Measurements from ENCODE around the gene TMEM258.

Gene TMEM258

GRCh38 chr11:61792310-61793082, at the start of gene TMEM258, which contains the start of gene FEN1:
TMEM258 (minus strand) TSS chr11:61792599; CDS start chr11:61792558, 41 bp downstream.
FEN1 (plus strand) TSS chr11:61792911; CDS start chr11:61795362, 2,451 bp downstream.
- DNase-seq = peak; percentile 93

- DNase-seq = no peak
These were observed 49.5 kb upstream of the TMEM258 start for GRCh38 chr11:61841636-61842527.

GRCh38 chr11:61840371-61840770, 48.0 kb upstream of the TMEM258 start:
- DNase-seq = no peak

DNA sequence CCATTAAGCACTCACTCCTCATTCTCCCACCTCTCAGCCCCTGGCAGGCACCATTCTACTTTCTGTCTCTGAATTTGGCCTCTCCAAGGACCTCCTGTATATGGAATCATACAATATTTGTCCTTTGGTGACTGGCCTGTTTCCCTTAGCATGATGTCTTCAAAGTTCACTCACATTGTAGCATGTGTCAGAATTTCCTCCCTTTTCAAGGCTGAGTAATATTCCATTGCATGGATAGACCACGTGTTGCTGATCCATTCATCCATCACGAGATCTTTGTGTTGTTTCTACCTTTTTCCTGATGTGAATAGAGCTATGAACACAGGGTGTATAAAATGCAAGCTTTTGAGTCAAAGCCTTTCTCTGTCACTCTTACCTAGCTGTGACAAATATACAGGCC, 47.3 kb upstream of the TMEM258 start:
- no peak for DNase-seq

DNA sequence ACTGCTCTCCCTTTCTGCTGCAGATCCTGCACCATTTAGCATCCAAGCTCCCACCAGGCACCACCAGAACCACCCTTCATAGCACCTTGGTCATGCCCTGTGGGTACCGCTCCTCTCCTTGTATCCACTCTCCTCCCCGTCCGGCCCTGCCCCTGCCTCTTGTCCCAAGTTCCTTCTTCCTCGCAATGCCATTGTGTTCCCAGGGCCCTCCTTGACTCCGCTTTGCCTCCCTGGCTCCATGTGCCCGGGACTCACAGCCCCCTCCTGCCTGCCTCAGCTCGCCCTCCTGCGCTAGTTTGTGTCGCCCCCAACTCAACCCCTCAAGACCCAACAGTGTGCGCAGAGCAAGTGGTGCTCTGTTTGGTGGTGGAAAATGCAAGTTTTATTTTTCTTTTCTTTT, 46.5 kb upstream of the TMEM258 start:
- no peak for DNase-seq

DNA sequence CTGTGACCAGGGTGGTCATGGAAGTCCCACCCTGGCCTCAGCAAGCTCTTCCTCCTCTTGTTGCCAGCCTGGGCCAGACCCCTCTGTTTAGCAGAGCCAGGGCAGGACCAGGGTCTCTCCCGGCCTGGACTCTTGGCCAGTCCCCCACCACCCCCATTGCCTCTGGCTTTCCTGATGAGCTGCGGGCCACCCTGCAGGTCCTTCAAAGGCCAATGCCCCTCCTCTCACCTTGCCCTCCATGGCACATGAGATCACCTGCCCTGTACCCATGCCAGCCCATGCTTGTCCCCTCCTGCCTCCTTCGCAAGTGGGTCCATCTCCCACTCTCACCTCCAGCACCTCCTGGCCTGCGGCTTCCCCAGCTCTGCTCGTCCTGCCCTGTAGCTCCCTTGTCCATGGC, 46.1 kb upstream of the TMEM258 start:
- DNase-seq = no peak

DNA sequence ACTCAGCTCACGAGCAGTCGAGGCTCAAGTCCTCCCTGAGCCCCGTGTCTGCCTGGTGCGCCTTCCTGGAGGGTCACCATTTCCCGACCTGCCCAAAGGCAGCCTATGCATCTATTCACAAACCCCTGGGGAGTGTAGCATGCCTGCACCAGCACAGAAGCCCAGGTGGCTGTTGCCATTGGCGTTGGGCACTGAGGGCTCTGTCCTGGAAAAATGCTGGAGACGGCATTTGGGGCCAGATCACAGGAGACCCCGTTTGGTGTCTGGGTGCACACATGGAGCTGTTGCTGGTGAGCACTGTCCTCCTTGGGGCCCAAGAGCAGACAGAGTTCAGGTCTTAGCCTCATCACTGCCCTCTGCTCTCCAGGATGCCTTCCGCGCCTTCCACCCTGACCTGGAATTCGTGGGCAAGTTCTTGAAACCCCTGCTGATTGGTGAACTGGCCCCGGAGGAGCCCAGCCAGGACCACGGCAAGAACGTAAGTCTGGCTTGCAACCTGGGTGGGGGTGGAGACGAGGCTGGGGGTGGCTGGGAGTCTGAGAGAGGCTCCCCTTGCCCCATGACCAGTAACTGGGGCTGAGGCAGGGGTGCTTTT, 45.1 kb upstream of the TMEM258 start:
- no peak for DNase-seq

GRCh38 chr11:61836193-61836592, 43.8 kb upstream of the TMEM258 start:
- no peak for DNase-seq

DNA sequence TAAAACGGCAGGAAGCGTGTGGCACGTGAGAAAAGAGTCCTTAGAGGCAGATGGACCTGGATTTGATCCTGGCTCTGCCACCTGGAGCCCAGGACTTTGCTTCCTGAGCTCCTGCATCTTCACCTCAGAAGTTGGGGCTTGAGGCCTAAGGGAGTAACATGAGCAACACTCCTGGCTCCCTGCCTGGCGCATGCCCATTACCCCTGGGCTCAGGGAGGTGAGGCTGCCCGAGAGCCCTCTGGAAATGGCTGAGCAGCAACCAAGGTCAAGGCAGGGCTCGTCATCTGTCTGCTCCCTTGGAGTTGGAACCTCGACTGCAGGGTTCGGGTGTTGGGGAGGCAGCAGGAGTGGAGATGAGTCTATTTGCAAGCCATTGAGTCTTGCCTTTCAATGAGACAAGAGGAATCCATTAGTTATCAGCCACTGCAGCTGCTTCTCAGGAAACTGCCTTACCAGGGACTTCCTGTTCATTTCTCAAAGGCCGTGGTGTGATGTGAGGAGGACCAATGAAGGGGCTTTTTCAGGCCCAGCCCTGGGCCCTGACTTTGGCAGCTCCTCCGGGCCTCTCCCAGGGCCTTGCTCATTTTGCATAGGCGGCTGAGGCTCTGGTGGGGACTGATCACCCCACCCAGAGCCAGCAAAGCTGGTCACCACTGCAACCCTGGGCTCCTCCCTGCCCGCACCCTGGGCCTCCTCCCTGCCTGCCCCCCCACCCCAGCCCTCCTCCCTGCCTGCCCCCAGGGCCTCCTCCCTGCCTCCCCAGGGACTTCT, 42.1 kb upstream of the TMEM258 start:
- DNase-seq = peak; percentile 77

DNA sequence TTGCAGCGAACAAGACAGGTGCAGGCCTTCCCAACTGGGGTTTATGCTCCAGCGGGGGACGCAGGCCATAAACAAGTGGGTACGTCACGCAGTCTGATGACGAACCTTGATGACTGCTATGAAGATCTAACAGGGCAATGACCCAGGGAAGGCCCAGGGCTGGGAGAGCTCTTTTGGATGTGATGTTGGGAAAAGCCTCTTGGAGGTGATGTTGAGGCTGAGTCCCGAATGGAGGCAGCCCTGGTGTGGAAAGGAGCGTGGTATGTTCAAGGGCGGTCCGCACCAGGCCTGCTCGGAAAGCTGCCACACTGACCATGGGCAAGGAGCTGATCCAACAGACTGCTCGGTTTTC, 41.5 kb upstream of the TMEM258 start:
- DNase-seq = no peak

DNA sequence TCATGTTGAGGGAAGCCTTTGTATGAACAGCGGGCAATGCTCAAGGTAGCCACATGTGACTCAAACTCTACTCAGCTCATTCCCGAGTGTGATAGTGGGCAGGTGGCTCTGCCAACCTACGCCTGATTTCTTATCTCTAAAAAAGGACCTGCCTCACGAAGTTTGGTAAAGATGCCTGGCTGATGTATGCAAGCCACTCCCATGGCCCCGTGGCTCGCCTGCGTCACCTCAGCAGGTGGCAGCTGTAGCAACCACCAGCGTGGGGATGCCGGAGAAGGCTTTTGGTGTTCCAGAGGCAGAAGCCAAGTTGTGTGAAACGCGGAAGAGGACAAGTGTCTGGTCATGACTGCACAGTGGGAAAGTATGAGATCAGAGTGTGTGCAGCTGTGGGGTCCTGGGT, 41.1 kb upstream of the TMEM258 start:
- DNase-seq = no peak

GRCh38 chr11:61832754-61833153, 40.4 kb upstream of the TMEM258 start:
- no peak for DNase-seq

GRCh38 chr11:61832207-61832606, 39.8 kb upstream of the TMEM258 start:
- DNase-seq = no peak

DNA sequence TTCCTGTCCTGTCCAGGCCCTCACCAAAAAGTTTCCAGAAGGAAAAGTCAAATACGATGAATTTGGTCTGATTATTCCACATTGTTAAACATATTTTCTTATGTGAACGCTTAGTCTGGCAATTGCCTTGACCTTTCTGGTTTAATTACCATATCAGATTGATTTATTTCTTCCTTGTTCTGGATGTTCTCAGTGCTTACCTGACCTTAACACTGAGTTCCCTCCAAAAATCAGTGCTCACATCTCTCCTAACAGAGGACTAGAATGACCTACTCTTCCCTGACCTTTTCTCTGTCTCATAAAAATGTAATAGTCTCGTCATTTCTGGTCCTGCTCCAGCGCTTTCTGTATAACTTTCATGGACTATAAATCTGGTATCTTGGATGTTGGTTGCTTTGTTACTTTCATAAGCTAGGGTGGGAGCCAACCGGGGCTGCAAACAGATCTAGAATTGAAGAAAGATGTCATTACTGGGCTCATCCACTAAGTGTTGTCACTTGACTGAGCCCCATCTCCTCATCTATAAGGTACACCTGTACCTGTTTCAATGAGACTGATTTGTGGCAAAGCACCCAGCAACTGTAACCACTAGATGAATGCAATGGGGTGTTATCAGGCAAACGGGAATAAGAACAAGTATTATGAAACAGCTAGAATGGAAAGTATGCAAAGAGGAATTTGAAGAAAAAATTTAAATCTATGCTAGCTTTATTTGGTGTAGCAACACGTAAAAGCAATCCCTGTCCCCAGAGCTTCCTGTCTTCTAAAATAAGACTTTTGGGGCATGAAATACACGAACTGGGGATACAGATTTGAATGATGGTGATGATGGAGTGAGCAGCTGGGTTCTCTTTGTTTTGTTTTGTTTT, 38.1 kb upstream of the TMEM258 start:
- DNase-seq = no peak

- DNase-seq = no peak
These were observed 37.4 kb upstream of the TMEM258 start for GRCh38 chr11:61829806-61830205.

- DNase-seq = peak; percentile 79
These were observed 36.4 kb upstream of the TMEM258 start for GRCh38 chr11:61828629-61829407.

DNA sequence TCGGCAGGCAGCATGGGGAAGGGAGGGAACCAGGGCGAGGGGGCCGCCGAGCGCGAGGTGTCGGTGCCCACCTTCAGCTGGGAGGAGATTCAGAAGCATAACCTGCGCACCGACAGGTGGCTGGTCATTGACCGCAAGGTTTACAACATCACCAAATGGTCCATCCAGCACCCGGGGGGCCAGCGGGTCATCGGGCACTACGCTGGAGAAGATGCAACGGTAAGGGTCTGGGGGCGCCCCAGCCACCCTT, 35.9 kb upstream of the TMEM258 start:
- DNase-seq = no peak

DNA sequence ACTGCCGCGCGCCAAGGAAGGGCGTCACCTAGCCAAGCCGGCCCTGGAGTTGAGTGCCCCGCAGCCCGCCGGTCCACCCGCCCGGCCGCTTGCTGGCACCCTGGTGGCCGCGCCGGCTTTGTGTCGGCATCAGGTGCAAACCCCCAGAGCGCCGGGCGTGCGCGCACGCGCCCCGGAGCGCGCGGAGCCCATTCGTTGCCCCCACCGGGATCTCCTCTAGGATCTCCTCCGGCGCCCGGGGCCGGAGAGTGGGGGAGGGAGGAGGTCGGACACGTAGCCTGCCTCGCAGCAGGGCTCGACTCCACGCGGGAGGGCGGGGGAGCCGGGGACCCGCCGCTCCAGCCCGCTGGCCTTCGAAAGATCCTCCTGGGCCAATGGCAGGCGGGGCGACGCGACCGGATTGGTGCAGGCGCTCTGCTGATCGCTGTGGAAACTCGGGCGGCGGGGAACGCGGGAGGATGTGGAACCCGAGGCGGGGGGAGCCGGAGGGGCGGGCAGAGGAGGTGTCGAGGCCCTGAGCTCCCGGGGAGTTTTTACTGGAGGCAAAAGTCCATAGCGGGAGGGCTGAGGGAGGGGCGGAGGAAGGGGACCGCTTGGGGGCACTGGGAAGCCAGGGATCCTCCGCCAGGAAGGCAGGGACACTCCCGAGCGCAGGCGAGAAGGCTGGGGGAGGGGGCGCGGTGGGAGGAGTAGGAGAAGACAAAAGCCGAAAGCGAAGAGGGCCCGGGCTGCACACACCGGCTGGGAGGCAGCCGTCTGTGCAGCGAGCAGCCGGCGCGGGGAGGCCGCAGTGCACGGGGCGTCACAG, 35.4 kb upstream of the TMEM258 start, which contains the start of gene FADS2:
TSS of gene FADS2 (plus strand) at position 730 of the 808 bp plus-strand sequence. CDS start 91 bp downstream, outside the sequence.
- DNase-seq = peak; percentile 88

DNA sequence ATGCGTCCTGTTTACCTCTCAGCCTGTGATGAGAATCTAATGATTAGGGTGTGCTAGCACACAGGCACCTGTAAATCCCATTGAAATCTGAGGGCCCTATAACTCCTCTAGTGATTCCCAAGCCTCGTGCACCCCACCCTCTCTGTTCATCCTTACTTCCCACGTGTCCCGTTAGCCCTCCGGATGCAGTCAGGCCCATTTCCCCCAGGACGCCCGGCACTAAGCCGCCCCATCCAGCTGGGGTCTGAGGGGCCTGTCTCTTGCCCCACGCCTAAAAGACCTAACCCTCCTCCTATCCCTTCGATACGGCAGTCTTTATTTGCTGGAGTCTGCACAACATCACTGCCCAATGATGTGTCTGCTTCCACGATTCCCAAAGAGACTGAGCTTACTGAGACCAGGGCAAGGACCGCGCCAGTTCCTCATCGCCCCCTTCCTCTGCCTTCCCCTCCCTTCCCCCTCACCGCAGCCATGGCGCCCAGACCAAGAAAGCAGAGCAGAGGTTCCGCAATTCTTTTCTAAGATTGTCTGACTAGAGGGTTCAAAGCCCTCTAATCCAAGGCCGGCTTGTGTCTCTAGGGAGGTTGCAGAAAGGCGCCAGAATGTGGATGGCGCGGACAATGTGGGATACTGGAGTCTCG, 34.7 kb upstream of the TMEM258 start:
- no peak for DNase-seq

GRCh38 chr11:61820174-61820573, 27.8 kb upstream of the TMEM258 start:
- no peak for DNase-seq
